K562 (cell line): ENCODE results near the gene PDE4D. TPM values are rescaled to one million over a fixed set of nuclear protein-coding genes. Genes with fewer than 3 reads are reported as not detected.

Experiments
- ATAC-seq: fragments of 200-7000 bp; cut with Tn5 transposase; 3 replicates; pipeline ENCODE4 v1.9.1; 2020; ENCODE audit warnings: moderate library complexity
- BruUV-seq: library from RNA; stranded (reverse); fragments of 400-500 nt; replicated peaks from 2 replicates; lab custom pipeline; 2021; lab: Mats Ljungman, UMichigan
- CTCF ChIA-PET: fragments of 300-600 bp; formaldehyde crosslinking; extraction: SDS; loops from one replicate; lab custom pipeline; 2021; ENCODE audit warnings: low intra/inter-chr PET ratio; lab: Yijun Ruan, JAX
- POLR2A ChIA-PET: fragments of 300-600, 350-650 bp; sonication (Branson Sonifier 250); formaldehyde crosslinking; extraction: SDS; loops from one replicate; lab custom pipeline; 2021; ENCODE audit warnings: antibody characterized with exemption, inconsistent platforms; lab: Yijun Ruan, JAX
- DNase-seq, 4 experiments: peaks; one replicate each; pipeline versions ENCODE4 v3.0.0 to v3.0.0-alpha.2; 2011 to 2018; ENCODE audit warnings: low spot score in 3 of 4, mixed read lengths in 3 of 4; ENCODE audit errors: extremely low read depth in 1 of 4
- FAIRE-seq: peaks from 2 replicates; lab custom pipeline; 2011; peaks lifted over from hg19 to GRCh38; lab: Jason Lieb, UNC
- H2AFZ ChIP-seq: 2 replicates; pipeline ENCODE4 v1.6.0; 2011; ENCODE audit warnings: low read depth, low read length, control low read depth, inconsistent platforms
- H3K27ac ChIP-seq: fragments of 200-600 bp; 3 replicates; pipeline ENCODE4 v1.8.0; 2011; ENCODE audit warnings: low read depth, mild to moderate bottlenecking, control low read depth, inconsistent platforms, low read length, moderate library complexity, mixed read lengths; ENCODE audit errors: extremely low read depth
- H3K27me3 ChIP-seq, 2 experiments: fragments of 300-600 bp in 1 of 2; 2 replicates in 1 of 2; 3 replicates in 1 of 2; pipeline versions ENCODE4 v1.6.0 to v1.8.0; 2011; ENCODE audit warnings: inconsistent platforms in 2 of 2, low read length in 2 of 2, mild to moderate bottlenecking in 1 of 2, mixed read lengths in 1 of 2, moderate library complexity in 1 of 2; ENCODE audit not compliant: control insufficient read depth in 2 of 2, insufficient read depth in 2 of 2
- H3K36me3 ChIP-seq: fragments of 300-600 bp; 3 replicates; pipeline ENCODE4 v1.8.0; 2011; ENCODE audit warnings: mild to moderate bottlenecking, low read length, inconsistent platforms; ENCODE audit not compliant: control insufficient read depth, insufficient read depth
- H3K4me1 ChIP-seq, 2 experiments: fragments of 200-600 bp in 1 of 2; replicated peaks in 1 of 2; 2 replicates in 1 of 2; 3 replicates in 1 of 2; pipeline versions ENCODE4 v1.5.1 to v1.8.0; 2011; ENCODE audit warnings: inconsistent platforms in 2 of 2, low read length in 2 of 2, mild to moderate bottlenecking in 1 of 2, mixed read lengths in 1 of 2, moderate library complexity in 1 of 2; ENCODE audit not compliant: control insufficient read depth in 2 of 2, insufficient read depth in 2 of 2
- H3K4me2 ChIP-seq: 2 replicates; pipeline ENCODE4 v1.6.1; 2011; ENCODE audit warnings: low read length, control low read depth, inconsistent platforms, mixed read lengths; ENCODE audit not compliant: insufficient read depth
- H3K4me3 ChIP-seq: fragments of 200-600 bp; sonication (generic), shearing (Covaris generic); 2 replicates; pipeline ENCODE4 v1.5.1; 2016; ENCODE audit warnings: control low read depth, inconsistent platforms
- H3K79me2 ChIP-seq: fragments of 200-600 bp; 3 replicates; pipeline ENCODE4 v1.8.0; 2011; ENCODE audit warnings: low read length, inconsistent platforms; ENCODE audit not compliant: control insufficient read depth, insufficient read depth
- H3K9ac ChIP-seq, 2 experiments: 2 replicates each; pipeline versions ENCODE4 v1.6.0 to v1.6.1; 2011; ENCODE audit warnings: low read depth in 2 of 2, low read length in 2 of 2, control low read depth in 1 of 2, inconsistent platforms in 1 of 2, mild to moderate bottlenecking in 1 of 2, mixed read lengths in 1 of 2; ENCODE audit not compliant: insufficient read depth in 1 of 2
- H3K9me1 ChIP-seq: one replicate; pipeline ENCODE4 v1.6.0; 2011; ENCODE audit warnings: inconsistent platforms, mild to moderate bottlenecking, low read length, moderate library complexity; ENCODE audit not compliant: control insufficient read depth, insufficient read depth
- H3K9me3 ChIP-seq: replicated peaks from 2 replicates; pipeline ENCODE4 v1.5.1; 2011; ENCODE audit warnings: low read depth, low read length, inconsistent platforms; ENCODE audit not compliant: control insufficient read depth, insufficient read depth
- H4K20me1 ChIP-seq: replicated peaks from 2 replicates; pipeline ENCODE4 v1.6.1; 2011; ENCODE audit warnings: low read length, inconsistent platforms, mixed read lengths; ENCODE audit not compliant: control insufficient read depth, insufficient read depth
- E4F1 ChIP-seq: fragments of 250-450 bp; sonication (Bioruptor Pico); IDR thresholded peaks from 2 replicates; pipeline ENCODE4 v1.5.0; 2021; ENCODE audit warnings: mild to moderate bottlenecking, borderline replicate concordance
- HNRNPL ChIP-seq: fragments of 200-400 bp; formaldehyde crosslinking; IDR thresholded peaks from 2 replicates; pipeline ENCODE4 v1.6.1; 2017; ENCODE audit warnings: low read depth, mild to moderate bottlenecking, low read length
- NCOA4 ChIP-seq: fragments of 450-650 bp; IDR thresholded peaks from 2 replicates; pipeline ENCODE4 v1.6.1; 2018; ENCODE audit warnings: mild to moderate bottlenecking; ENCODE audit not compliant: partially characterized antibody
- PRDM10 ChIP-seq: fragments of 450-650 bp; IDR thresholded peaks from 2 replicates; pipeline ENCODE4 v1.6.1; 2018; ENCODE audit not compliant: partially characterized antibody
- ZNF212 ChIP-seq: fragments of 450-650 bp; formaldehyde crosslinking; IDR thresholded peaks from 2 replicates; pipeline ENCODE4 v1.4.0; 2020; ENCODE audit warnings: mild to moderate bottlenecking
- ZNF24 ChIP-seq: fragments of 450-650 bp; IDR thresholded peaks from 2 replicates; pipeline ENCODE4 v1.6.1; 2016
- ZNF449 ChIP-seq: fragments of 250-450 bp; sonication (Bioruptor Pico); IDR thresholded peaks from 2 replicates; pipeline ENCODE4 v1.8.0; 2022; ENCODE audit warnings: moderate library complexity, mild to moderate bottlenecking, inconsistent platforms
- WGBS: fragments of 100-300 bp; shearing (Covaris generic); methylation state at CpG from one replicate; pipeline ENCODE4 v1.1.6; 2016; ENCODE audit warnings: low coverage, mixed read lengths; ENCODE audit not compliant: insufficient coverage; ENCODE audit errors: missing lambda C conversion rate; 5-methylcytosine and 5-hydroxymethylcytosine counted together
- in situ Hi-C: fragments of 300-500 bp; cut with MboI; formaldehyde crosslinking; loops from 4 replicates; pipeline ENCODE4 v1.15.0; 2018; ENCODE audit warnings: inconsistent platforms, mixed read lengths
- intact Hi-C: fragments of 100-400 bp; cut with micrococcal nuclease; formaldehyde crosslinking; loops from 2 replicates; pipeline ENCODE4 v1.14.2; 2022
- polyA plus RNA-seq, 8 experiments: library from polyadenylated mRNA; depleted of rRNA in 4 of 8; stranded (reverse) in 5 of 8; unstranded in 3 of 8; fragments of >200 nt; fragmentation: Nextera tagmentation in 2 of 8; fragmentation: Illumina TruSeq in 1 of 8; extraction: Ambion mirVana in 2 of 8; extraction: Trizol in 1 of 8; gene quantifications; 2 replicates each; pipeline versions ENCODE4 v1.2.1 to v1.2.3, GENCODE V29; 2011 to 2014; ENCODE audit warnings: inconsistent platforms in 1 of 8, missing spikeins in 1 of 8
- total RNA-seq, 7 experiments: library from RNA; depleted of rRNA in 6 of 7; stranded (reverse); fragments of >200 nt in 6 of 7; fragmentation: Illumina TruSeq in 2 of 7; extraction: Trizol in 2 of 7; gene quantifications; 2 replicates each; pipeline versions ENCODE4 v1.2.1 to v1.2.3, GENCODE V29; 2011 to 2021; ENCODE audit warnings: low replicate concordance in 1 of 7
- TF ChIP-seq, protein P1 (sequence below): fragments of 450-650 bp; formaldehyde crosslinking; IDR thresholded peaks from 2 replicates; pipeline ENCODE4 v1.4.0; 2020; ENCODE audit warnings: mild to moderate bottlenecking, moderate library complexity

PDE4D gene
- total and polyA plus RNA-seq, 9 of the 15 experiments (the other 6 are each of a cell fraction or from before 2014, with no cell fraction given) = 0.04 to 0.46 (median 0.13) TPM

GRCh38 chr5:59832577-59833301 lies 60.8 kb downstream of the PDE4D start (continued):
- TF ChIP-seq NCOA4 (no peak), HNRNPL (no peak), ZNF212 (CRISPR knock-in tag) (no peak), PRDM10 (no peak)

- no peak overlapping the region for H2AFZ ChIP-seq
- WGBS = 3% methylated on average over 3 of the region's 4 CpGs
- POLR2A ChIA-PET = interaction anchor here (0.6 kb wide), 1 partner anchor 1624 kb away, joined by 3 read pairs; no protein-coding TSS in a partner anchor
Observed at GRCh38 chr5:59831326-59832010, 62.1 kb downstream of the PDE4D start.

More at GRCh38 chr5:59831326-59832010, 62.1 kb downstream of the PDE4D start:
- Histone ChIP-seq H3K9ac (no peak overlapping the region), H3K4me2 (no peak overlapping the region), H3K36me3 (no peaks in the 10 kb centered on the region), H3K27ac (no peak overlapping the region), H3K4me3 (no peak overlapping the region), H4K20me1 (no peaks in the 10 kb centered on the region), H3K27me3 (no peaks in the 10 kb centered on the region), H3K4me1 (no peaks in the 10 kb centered on the region), H3K9me1 (no peaks in the 10 kb centered on the region), H3K9me3 (no peaks in the 10 kb centered on the region), H3K79me2 (no peaks in the 10 kb centered on the region)
- in situ Hi-C loops (no loop called here), intact Hi-C loops (no loop called here)
- CTCF ChIA-PET = no interaction called here
- no peak for FAIRE-seq
- TF ChIP-seq E4F1 (CRISPR knock-in tag) (no peak), ZNF449 (CRISPR knock-in tag) (no peak), ZNF24 (no peak)
- TF ChIP-seq, protein P1, sequence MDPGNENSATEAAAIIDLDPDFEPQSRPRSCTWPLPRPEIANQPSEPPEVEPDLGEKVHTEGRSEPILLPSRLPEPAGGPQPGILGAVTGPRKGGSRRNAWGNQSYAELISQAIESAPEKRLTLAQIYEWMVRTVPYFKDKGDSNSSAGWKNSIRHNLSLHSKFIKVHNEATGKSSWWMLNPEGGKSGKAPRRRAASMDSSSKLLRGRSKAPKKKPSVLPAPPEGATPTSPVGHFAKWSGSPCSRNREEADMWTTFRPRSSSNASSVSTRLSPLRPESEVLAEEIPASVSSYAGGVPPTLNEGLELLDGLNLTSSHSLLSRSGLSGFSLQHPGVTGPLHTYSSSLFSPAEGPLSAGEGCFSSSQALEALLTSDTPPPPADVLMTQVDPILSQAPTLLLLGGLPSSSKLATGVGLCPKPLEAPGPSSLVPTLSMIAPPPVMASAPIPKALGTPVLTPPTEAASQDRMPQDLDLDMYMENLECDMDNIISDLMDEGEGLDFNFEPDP (CRISPR knock-in tag) = no peak
- no TSS peak for BruUV-seq
- no peak for DNase-seq
- ATAC-seq = no peak
